ENCODE results near the gene HOXA4. TPM values are rescaled to one million over a fixed set of nuclear protein-coding genes. Genes with fewer than 3 reads are reported as not detected.
A peak's percentile ranks its signal among the peaks of the same experiment; 100 is the strongest.

Gene HOXA4
- total RNA-seq, 1 donor from 2014 or later = 0.40 TPM

GRCh38 chr7:27097686-27098577 is 32.6 kb downstream of the HOXA4 start:
- peaks cover 66% of the 10 kb centered on the region for H3K27me3 Mint-ChIP-seq
- H3K36me3 Mint-ChIP-seq (ENCODE audit: low read depth) = peaks cover 15% of the 10 kb centered on the region
- H3K4me3 Mint-ChIP-seq = peak overlapping the region; percentile 94
- ATAC-seq (ENCODE audit: low read depth) (no peak), DNase-seq (no peak)
- H3K27ac Mint-ChIP-seq = no peak overlapping the region
- intact Hi-C loops (cut with micrococcal nuclease) = loop anchor here (2.0 to 5.0 kb wide), 13 partner anchors 33 to 1246 kb away; partner anchors contain the start of genes HIBADH, HOXA4, SNX10 and TAX1BP1
- ChIA-PET CTCF (interaction anchor here (3.7 kb wide), 1 partner anchor 243 kb away, joined by 11 read pairs; no protein-coding TSS in a partner anchor), POLR2A (interaction anchor here (1.1 to 1.9 kb wide), 2 partner anchors 33 to 235 kb away, joined by 6 to 16 read pairs; partner anchors contain the start of gene HOXA4)
- H3K9me3 Mint-ChIP-seq = no peaks in the 10 kb centered on the region
- H3K4me1 Mint-ChIP-seq = peaks cover 45% of the 10 kb centered on the region
- TF ChIP-seq, protein P1, sequence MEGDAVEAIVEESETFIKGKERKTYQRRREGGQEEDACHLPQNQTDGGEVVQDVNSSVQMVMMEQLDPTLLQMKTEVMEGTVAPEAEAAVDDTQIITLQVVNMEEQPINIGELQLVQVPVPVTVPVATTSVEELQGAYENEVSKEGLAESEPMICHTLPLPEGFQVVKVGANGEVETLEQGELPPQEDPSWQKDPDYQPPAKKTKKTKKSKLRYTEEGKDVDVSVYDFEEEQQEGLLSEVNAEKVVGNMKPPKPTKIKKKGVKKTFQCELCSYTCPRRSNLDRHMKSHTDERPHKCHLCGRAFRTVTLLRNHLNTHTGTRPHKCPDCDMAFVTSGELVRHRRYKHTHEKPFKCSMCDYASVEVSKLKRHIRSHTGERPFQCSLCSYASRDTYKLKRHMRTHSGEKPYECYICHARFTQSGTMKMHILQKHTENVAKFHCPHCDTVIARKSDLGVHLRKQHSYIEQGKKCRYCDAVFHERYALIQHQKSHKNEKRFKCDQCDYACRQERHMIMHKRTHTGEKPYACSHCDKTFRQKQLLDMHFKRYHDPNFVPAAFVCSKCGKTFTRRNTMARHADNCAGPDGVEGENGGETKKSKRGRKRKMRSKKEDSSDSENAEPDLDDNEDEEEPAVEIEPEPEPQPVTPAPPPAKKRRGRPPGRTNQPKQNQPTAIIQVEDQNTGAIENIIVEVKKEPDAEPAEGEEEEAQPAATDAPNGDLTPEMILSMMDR (IDR thresholded peaks at IDR 0.05) = no peak

- ChIA-PET POLR2A (interaction anchor here (1.1 to 1.9 kb wide), 2 partner anchors 34 to 234 kb away, joined by 6 to 16 read pairs; partner anchors contain the start of gene HOXA4), CTCF (interaction anchor here (3.7 kb wide), 1 partner anchor 242 kb away, joined by 11 read pairs; no protein-coding TSS in a partner anchor)
- peaks cover 36% of the 10 kb centered on the region for H3K4me1 Mint-ChIP-seq
- no peak overlapping the region for H3K27ac Mint-ChIP-seq
- DNase-seq = no peak
- no peak for ATAC-seq (ENCODE audit: low read depth)
- peak overlapping the region; percentile 94 for H3K4me3 Mint-ChIP-seq
- intact Hi-C loops (cut with micrococcal nuclease) = loop anchor here (1.0 to 5.0 kb wide), 14 partner anchors 34 to 1245 kb away; partner anchors contain the start of genes HIBADH, HOXA4, SKAP2 and SNX10
- H3K27me3 Mint-ChIP-seq = peaks cover 58% of the 10 kb centered on the region
- H3K9me3 Mint-ChIP-seq = no peaks in the 10 kb centered on the region
- H3K36me3 Mint-ChIP-seq (ENCODE audit: low read depth) = peaks cover 15% of the 10 kb centered on the region
- TF ChIP-seq, protein P1 (IDR thresholded peaks at IDR 0.05) = no peak
Observed at GRCh38 chr7:27096768-27097514, 33.6 kb downstream of the HOXA4 start.

DNA sequence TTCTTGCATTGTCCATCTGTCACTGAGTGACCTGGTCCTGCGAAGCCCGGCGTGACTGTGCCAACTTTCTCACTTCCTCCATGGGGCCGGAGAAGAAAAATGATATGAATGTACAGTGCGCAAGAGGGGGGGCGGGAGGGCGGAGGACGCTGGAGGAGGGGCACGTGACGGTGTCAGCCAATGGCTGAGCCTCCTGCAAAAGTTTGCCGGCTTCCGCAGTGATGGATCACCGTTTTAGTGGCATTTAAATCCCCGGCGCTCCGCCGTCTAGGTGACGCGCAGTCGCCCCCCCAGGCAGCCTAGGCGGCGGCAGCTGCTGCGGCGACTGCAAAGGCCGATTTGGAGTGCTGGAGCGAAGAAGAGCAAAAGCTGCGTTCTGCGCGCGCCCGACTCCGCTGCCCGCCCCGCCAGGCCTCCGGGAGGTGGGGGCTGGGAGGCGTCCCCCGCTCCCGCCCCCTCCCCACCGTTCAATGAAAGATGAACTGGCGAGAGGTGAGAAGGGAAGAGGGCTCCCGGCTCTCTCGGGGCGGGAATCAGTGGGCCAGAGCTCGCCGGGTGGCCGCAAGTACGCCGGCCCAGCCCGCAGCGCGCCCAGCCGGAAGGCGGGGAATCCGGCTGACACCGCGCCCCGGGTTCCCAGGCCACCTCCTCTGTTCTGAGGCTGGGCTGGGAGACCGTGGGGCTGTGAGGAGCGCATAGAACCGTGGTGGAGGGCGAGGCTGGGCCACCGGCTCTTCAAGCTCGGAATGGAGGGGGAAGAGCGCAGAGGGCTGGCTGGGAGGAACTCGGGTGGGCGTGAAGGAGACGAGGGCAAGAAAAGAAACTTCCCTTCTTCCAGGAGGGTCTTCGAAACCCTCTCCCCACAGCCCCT is 34.4 kb downstream of the HOXA4 start, which contains the start of gene HOXA1:
HOXA1 (minus strand) TSS at position 104 of the 871 bp plus-strand sequence; CDS start at position 16, 88 bp downstream.
- POLR2A ChIA-PET = interaction anchor here (0.6 to 1.9 kb wide), 4 partner anchors 35 to 233 kb away, joined by 3 to 16 read pairs (median 4); partner anchors contain the start of gene HOXA4
- DNase-seq (peak; percentile 67), ATAC-seq (ENCODE audit: low read depth) (peak; percentile 87)
- peaks cover 52% of the 10 kb centered on the region for H3K27me3 Mint-ChIP-seq
- H3K27ac Mint-ChIP-seq = peak within 1 kb of the TSS; percentile 76
- H3K4me3 Mint-ChIP-seq = peak within 1 kb of the TSS; percentile 94
- intact Hi-C loops (cut with micrococcal nuclease) = loop anchor here (1.0 to 5.0 kb wide), 14 partner anchors 35 to 1244 kb away; partner anchors contain the start of genes HIBADH, HOXA4, SKAP2 and SNX10
- H3K9me3 Mint-ChIP-seq = no peaks in the 10 kb centered on the region
- H3K4me1 Mint-ChIP-seq = peaks cover 33% of the 10 kb centered on the region
- TF ChIP-seq, protein P1 (IDR thresholded peaks at IDR 0.05) = no peak
- CTCF ChIA-PET = interaction anchor here (1.1 to 3.7 kb wide), 2 partner anchors 55 to 241 kb away, joined by 3 to 11 read pairs; no protein-coding TSS in a partner anchor
- H3K36me3 Mint-ChIP-seq (ENCODE audit: low read depth) = peaks cover 15% of the 10 kb centered on the region

GRCh38 chr7:27095050-27095896 is 35.3 kb downstream of the HOXA4 start:
- ChIA-PET CTCF (interaction anchor here (1.1 kb wide), 1 partner anchor 55 kb away, joined by 3 read pairs; no protein-coding TSS in a partner anchor), POLR2A (interaction anchor here (0.7 to 0.9 kb wide), 2 partner anchors 232 to 1283 kb away, joined by 3 to 4 read pairs; no protein-coding TSS in a partner anchor)
- Mint-ChIP-seq H3K4me3 (peak overlapping the region; percentile 94), H3K4me1 (peaks cover 33% of the 10 kb centered on the region), H3K9me3 (no peaks in the 10 kb centered on the region), H3K27ac (peak overlapping the region; percentile 76), H3K36me3 (ENCODE audit: low read depth) (peaks cover 15% of the 10 kb centered on the region), H3K27me3 (peaks cover 52% of the 10 kb centered on the region)
- DNase-seq (no peak), ATAC-seq (ENCODE audit: low read depth) (peak; percentile 12)
- TF ChIP-seq, protein P1 (IDR thresholded peaks at IDR 0.05) = no peak
- intact Hi-C loops (cut with micrococcal nuclease) = loop anchor here (5.0 kb wide), 8 partner anchors 67 to 1243 kb away; partner anchors contain the start of genes HIBADH, SNX10 and TAX1BP1

Measured in activated B cell treated with CpG ODN at 0.5 μM for 24 hours (primary cell).